Activated naive CD4-positive, alpha-beta T cell treated with anti-CD3 and anti-CD28 coated beads, Interleukin-2, amount 50 U/mL, for 72 hours (primary cell): ENCODE results near the gene TRIP10. TPM values are rescaled to one million over a fixed set of nuclear protein-coding genes. Genes with fewer than 3 reads are reported as not detected.
A peak's percentile ranks its signal among the peaks of the same experiment; 100 is the strongest.
"Not testable (repeated sequence)": the region's sequence is repeated elsewhere in the genome, so short reads cannot be mapped to it uniquely, and the experiment has no call there.

Experiments
- ATAC-seq, 2 donors: fragments of 150-1000 bp; cut with Tn5 transposase; 2 replicates each; pipeline ENCODE4 v1.10.0; 2021; ENCODE audit warnings: mild to moderate bottlenecking in 2 of 2, moderate library complexity in 2 of 2
- DNase-seq, 2 donors: peaks; one replicate each; pipeline ENCODE4 v3.0.0; 2021 to 2022; ENCODE audit warnings: low spot score in 2 of 2
- H3K27ac Mint-ChIP-seq, 2 donors: one replicate each; pipeline ENCODE4 v1.8.0; 2022; ENCODE audit warnings: mild to moderate bottlenecking in 2 of 2, mixed read lengths in 2 of 2
- H3K36me3 Mint-ChIP-seq, 2 donors: one replicate each; pipeline ENCODE4 v1.8.0; 2022; ENCODE audit warnings: mixed read lengths in 2 of 2
- H3K9me3 Mint-ChIP-seq, 2 donors: one replicate each; pipeline ENCODE4 v1.8.0; 2022; ENCODE audit warnings: mixed read lengths in 2 of 2
- total RNA-seq, 2 donors: library from RNA; stranded (reverse); gene quantifications; one replicate each; pipeline ENCODE4 v1.2.3, GENCODE V29; 2022

The TRIP10 gene
- total RNA-seq, 2 donors from 2014 or later = 47.1 to 109 TPM

DNA sequence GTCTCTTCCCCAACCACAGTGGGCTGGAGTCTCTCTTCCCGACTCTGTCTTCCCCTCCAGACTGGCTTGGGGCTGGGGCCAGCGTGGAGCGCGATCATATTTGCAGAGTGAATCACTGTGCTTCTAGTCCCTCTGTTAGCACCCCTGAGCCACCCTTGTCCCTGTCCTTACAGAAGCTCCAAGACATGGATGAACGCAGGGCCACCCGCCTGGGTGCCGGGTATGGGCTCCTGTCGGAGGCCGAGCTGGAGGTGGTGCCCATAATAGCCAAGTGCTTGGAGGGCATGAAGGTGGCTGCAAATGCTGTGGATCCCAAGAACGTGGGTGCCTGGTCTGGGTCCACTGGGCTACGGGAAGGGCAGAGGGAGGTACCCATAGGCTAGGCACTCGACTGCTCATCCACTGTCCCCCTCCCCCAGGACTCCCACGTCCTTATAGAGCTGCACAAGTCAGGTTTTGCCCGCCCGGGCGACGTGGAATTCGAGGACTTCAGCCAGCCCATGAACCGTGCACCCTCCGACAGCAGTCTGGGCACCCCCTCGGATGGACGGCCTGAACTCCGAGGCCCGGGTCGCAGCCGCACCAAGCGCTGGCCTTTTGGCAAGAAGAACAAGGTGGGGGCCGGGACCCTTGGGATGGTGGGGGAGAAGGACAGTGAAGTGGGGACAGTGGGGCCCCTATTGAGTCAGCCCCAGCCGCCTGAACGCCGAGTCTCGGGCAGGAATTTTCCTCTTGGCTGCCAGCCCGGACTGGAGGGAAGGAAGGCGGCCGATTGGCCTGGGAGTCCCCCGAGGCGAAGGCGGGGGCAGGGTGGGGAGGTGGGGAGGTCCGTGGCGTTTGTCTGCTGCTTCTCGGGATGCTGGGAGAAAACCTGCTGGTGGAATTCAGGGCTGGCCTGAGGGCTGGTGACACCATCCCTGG lies 5.2 kb downstream of the TRIP10 start:
- no peak for DNase-seq
- Mint-ChIP-seq H3K36me3 (peaks cover 26 to 29% of the 10 kb centered on the region in 2 donors), H3K27ac (peak overlapping the region in 1 of 2 donors; percentile 9), H3K9me3 (no peaks in the 10 kb centered on the region)
- no peak for ATAC-seq

DNA sequence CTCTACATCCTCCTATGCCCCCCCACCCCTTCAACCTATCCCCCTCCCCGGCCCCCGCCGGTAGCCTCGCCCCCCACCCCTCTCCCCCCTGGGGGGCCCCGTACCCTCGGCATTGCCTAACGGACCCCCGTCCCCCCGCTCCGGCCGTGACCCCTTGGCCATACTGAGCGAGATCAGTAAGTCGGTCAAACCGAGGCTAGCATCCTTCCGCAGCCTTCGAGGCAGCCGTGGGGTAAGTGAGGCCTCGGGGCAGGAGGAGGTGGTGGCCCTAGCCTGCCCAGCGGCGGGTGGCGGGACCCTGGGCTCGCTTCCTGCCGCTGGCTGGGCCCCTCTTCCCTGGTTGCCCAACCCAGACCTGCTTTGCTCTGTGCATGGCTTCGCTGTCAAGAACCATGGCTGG lies 6.5 kb downstream of the TRIP10 start:
- Mint-ChIP-seq H3K9me3 (no peaks in the 10 kb centered on the region), H3K27ac (no peak overlapping the region), H3K36me3 (peaks cover 25 to 33% of the 10 kb centered on the region in 2 donors)
- no peak for ATAC-seq
- no peak for DNase-seq

DNA sequence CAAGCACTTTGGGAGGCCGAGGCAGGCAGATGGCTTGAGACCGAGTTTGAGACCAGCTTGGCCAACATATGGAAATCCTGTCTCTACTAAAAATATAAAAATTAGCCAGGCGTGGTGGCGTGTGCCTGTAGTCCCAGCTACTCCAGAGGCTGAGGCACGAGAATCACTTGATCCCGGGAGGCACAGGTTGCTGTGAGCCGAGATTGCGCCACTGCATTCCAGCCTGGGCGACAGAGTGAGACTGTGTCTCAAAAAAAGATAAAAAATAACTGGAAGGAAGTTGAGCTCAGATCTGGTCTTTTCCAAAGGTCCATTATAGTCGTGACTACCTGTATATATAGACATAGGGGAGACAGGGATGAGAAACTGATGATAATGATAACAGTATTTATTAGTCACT lies 9.1 kb downstream of the TRIP10 start:
- not testable (repeated sequence) for DNase-seq, ATAC-seq, H3K27ac Mint-ChIP-seq, H3K9me3 Mint-ChIP-seq
- peaks cover 16 to 32% of the 10 kb centered on the region in 2 donors for H3K36me3 Mint-ChIP-seq

DNA sequence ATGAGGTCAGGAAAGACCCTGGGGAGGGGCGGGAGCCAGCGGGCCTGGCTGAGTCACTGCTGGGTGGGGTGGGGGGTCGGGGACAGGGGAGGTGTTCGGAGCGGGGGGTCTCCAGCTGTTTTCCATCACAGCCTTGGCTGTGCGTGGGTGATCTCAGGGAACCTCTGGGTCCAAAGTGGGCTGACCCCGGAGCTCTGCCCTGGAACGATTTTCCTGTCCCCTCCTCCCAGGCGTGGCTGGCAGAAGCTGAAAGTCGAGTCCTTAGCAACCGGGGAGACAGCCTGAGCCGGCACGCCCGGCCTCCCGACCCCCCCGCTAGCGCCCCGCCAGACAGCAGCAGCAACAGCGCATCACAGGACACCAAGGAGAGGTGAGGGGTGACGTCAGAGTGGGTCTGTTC lies 10.6 kb downstream of the TRIP10 start:
- Mint-ChIP-seq H3K9me3 (no peaks in the 10 kb centered on the region), H3K27ac (no peak overlapping the region), H3K36me3 (peaks cover 12 to 32% of the 10 kb centered on the region in 2 donors)
- no peak for DNase-seq
- no peak for ATAC-seq

DNA sequence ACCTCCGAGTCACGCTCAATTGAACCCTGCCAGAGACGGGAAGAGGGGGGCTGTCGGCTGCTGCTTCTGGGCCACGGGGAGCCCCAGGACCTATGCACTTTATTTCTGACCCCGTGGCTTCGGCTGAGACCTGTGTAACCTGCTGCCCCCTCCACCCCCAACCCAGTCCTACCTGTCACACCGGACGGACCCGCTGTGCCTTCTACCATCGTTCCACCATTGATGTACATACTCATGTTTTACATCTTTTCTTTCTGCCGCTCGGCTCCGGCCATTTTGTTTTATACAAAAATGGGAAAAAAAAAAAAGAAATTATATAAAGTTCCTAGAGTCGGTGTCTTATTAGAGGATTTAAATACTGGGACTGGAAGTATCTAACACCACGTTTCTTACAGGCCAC lies 11.7 kb downstream of the TRIP10 start:
- Mint-ChIP-seq H3K36me3 (peaks cover 7 to 33% of the 10 kb centered on the region in 2 donors), H3K9me3 (no peaks in the 10 kb centered on the region), H3K27ac (no peak overlapping the region)
- DNase-seq (no peak), ATAC-seq (no peak)

DNA sequence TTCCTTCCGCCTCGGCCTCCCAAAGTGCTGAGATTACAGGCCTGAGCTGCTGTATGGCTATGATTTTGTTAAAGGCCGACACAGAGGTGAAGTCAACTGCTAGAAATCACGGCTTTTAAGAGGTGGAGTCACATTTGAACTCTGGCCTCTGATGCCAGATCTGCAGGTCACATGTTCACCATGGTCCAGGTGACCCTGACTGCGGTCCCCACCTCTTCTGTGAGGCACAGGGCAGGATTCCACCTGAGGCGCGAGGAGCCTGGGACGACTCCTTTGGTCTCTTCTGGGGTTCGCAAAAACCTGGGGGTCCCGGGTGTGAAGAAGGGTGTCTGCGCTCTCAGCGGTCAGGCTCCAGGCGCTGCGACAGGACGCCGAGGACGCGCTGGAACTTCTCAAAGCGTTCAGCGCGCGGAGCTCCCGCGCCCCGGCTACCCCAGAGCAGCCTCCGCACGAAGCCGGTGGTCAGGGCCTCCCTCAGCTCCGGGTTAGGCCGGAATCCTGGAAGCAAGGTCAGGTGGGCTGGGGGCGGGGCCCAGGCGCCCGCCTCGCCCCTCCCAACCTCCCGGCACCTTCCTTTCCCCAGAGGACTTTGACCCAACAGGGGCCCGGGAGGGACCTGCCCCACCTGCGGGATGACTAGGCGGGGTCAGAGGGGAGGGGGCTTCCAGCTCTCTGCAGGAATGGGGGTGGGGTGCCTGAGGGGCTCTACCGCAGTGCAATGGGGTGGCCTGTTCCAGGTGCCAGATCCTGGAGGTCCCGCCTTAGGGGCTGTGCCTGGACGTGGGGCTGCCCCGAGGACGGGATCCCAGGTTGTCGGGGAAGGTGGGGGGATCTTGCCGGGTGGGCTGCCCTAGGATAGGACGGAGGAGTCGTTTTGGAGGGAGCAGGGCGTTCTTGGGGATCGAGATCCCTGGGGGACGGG lies 13.0 kb downstream of the TRIP10 start:
- H3K27ac Mint-ChIP-seq = peak overlapping the region; percentile 57 to 74
- no peaks in the 10 kb centered on the region for H3K9me3 Mint-ChIP-seq
- H3K36me3 Mint-ChIP-seq = peaks cover 7 to 33% of the 10 kb centered on the region in 2 donors
- DNase-seq (no peak), ATAC-seq (peak in 1 of 2 donors; percentile 2)

DNA sequence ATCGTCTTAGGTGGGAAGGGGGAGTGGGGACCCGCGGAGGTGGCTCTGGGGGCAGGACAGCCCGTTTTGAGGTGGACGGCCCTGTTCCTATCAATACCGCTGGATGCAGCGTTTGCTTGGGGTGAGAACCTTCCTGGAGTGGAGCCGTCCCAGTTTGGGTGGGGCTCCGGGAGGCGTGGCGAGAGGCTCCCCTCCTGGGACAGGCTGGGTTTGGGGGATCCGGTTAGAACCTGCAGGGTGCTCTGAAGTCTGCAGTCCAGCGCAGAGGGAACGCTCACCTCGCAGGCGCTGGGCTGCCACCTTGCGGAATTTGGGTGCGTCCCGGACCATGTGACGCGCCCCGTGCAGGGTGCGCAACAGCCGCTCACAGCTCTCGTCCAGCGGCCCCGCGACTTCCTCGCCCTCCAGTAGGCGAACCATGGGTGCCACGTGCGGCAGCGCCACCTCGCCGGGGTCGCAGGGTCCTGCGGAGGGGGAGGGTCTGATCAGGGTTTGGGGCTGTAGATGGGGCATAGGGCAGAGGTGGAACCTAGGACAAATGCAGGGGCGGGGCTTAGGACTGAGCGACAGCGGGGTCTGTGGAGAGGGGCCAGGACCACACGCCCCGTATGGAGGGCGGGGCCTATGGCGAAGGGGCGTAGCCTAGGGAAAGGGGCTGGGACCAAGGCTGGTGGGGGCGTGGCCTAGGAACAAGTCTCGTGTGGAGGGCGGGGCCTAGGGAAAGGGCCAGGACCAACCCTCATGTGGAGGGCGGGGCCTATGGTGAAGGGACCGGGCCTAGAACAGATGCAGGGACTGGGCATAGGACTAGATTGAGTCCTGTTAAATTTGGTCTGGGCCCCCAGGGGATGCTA lies 13.9 kb downstream of the TRIP10 start:
- Mint-ChIP-seq H3K9me3 (no peaks in the 10 kb centered on the region), H3K27ac (peak overlapping the region; percentile 60 to 74), H3K36me3 (peaks cover 7 to 28% of the 10 kb centered on the region in 2 donors)
- DNase-seq = peak; percentile 71 to 83
- peak; percentile 82 to 89 for ATAC-seq

DNA sequence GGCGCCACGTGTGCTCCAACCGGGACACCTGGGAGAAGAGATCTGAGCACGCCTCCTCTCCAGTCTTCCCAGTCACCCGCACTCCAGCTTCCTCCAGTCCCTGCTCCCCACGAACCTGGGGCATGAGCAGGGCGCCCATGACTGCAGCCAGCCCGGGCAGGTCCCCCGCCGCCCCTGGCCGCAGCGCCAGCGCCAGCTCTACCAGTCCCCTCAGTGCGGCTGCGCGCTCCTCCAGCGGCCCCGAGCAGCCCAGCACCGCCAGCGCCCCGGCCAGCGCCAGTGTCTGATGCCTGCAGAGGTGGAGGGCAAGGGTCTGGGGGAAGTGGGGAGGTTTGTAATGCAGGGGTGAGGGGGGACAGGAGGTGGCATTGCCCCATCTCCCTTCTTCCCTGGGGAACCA lies 14.7 kb downstream of the TRIP10 start:
- H3K36me3 Mint-ChIP-seq = peaks cover 7 to 28% of the 10 kb centered on the region in 2 donors
- no peak for ATAC-seq
- H3K9me3 Mint-ChIP-seq = no peaks in the 10 kb centered on the region
- DNase-seq = no peak
- peak overlapping the region in 1 of 2 donors; percentile 22 for H3K27ac Mint-ChIP-seq

DNA sequence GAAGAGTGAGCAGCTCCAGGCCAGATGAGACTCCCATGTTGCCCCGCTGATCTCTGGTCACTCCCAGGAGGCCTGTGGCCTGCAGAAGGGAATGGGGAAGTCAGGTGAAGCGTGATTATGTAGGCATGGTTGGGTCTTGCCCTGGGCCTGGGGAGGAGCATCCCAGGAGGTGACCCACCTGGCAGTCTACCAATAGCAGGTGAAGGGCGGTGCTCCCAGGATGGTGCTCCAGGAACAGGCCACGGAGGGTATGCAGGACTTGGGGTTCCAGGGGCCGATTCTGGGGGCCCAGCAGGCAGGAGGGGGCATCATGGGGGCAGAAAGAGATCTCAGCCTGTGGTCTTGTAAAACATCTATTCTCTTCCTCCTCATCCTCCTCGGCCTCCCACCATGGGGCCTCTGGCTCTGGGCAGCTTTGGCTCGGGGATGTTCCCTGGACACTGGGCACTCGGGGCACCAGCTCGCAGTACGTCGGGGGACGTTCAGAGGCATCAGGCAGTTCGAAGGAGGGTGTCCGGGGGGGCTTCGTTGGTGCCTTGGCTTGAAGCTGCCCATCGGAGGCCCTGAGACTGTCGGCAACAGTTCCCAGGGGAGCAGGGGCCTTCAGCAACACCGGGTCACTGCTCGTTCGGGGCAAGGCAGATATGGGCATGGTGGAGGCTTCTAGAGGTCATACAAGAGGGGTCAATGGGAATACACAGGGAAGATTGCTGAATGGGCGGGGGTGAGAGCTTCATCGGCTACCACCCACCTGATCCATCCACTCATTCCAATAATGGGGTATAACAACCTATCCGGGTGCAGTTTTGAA lies 15.4 kb downstream of the TRIP10 start:
- DNase-seq (no peak), ATAC-seq (no peak)
- peaks cover 0 to 21% of the 10 kb centered on the region in 2 donors for H3K36me3 Mint-ChIP-seq
- peak overlapping the region; percentile 22 for H3K27ac Mint-ChIP-seq
- no peaks in the 10 kb centered on the region for H3K9me3 Mint-ChIP-seq

DNA sequence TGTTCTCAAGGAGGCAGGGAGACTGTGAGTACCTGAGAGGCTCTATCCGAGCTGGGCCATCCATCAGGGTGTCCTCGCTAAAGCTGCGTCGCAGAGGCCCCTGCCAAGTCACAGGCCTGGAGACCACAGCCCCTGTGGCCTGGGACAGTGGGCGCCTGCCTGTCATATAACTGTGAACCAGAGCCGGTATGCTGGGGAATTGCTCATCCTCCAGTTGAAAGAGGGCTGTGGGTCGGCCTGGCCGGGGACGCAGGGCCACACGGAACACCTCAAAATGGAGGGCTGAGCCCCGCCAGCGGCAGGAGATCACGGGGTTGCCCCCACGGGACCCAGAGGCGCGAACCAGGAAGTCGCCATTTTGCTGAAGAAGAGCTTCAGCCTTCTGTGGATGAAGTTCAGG lies 21.1 kb downstream of the TRIP10 start:
- ATAC-seq (no peak), DNase-seq (no peak)
- H3K27ac Mint-ChIP-seq = no peak overlapping the region
- H3K9me3 Mint-ChIP-seq = no peaks in the 10 kb centered on the region
- H3K36me3 Mint-ChIP-seq = peaks cover 0 to 6% of the 10 kb centered on the region in 2 donors

DNA sequence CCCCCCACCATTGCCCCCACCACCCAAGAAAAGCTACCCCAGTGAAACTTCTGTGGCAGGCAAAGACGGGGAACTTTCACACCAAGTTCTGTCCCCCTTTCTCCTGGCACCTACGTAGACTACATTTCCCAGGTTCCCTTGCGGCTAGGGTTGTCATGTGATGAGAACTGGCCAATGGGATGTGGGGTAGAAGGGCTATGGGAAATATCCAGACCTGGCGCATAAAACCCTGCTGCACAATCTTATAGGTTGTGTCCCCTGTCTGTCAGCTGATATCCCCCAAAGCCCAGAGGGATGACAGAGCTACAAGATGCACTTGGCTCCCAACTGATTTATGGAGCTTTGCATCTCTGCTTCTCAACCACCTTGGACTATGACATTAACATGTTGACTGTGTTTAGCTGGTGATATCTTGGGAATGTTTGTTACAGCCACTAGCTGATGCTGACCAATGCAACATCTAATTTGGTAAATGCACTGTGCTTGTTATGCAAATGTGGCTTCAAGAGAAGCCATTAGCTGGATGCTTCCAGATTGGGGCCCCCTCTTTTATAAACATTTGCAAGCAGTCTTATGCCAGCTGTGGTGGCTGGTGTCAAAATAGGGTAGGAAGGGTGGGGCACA lies 21.7 kb downstream of the TRIP10 start:
- Mint-ChIP-seq H3K36me3 (peaks cover under 1 to 9% of the 10 kb centered on the region in 2 donors), H3K27ac (no peak overlapping the region), H3K9me3 (no peaks in the 10 kb centered on the region)
- ATAC-seq = peak; percentile 50 to 67
- peak in 1 of 2 donors; percentile 32 for DNase-seq

DNA sequence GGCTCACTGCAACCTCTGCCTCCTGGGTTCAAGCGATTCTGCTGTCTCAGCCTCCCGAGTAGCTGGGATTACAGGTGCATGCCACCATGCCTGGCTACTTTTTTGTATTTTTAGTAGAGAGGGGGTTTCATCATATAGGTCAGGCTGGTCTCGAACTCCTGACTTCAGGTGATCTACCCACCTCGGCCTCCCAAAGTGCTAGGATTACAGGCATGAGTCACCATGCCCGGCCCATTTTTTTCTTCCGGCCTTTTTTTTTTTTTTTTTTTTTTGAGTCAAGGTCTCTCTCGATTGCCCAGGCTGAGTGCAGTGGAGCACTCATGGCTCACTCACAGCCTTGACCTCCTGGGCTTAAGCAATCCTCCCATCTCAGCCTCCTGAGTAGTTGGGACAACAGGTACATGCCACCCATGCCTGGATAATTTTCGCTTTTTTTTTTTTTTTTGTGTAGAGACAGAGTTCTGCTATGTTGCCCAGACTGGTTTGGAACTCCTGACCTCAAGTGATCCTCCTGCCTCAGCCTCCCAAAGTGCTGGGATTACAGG lies 22.8 kb downstream of the TRIP10 start:
- not testable (repeated sequence) for H3K27ac Mint-ChIP-seq, H3K9me3 Mint-ChIP-seq, ATAC-seq, DNase-seq
- H3K36me3 Mint-ChIP-seq = peaks cover 8 to 16% of the 10 kb centered on the region in 2 donors

DNA sequence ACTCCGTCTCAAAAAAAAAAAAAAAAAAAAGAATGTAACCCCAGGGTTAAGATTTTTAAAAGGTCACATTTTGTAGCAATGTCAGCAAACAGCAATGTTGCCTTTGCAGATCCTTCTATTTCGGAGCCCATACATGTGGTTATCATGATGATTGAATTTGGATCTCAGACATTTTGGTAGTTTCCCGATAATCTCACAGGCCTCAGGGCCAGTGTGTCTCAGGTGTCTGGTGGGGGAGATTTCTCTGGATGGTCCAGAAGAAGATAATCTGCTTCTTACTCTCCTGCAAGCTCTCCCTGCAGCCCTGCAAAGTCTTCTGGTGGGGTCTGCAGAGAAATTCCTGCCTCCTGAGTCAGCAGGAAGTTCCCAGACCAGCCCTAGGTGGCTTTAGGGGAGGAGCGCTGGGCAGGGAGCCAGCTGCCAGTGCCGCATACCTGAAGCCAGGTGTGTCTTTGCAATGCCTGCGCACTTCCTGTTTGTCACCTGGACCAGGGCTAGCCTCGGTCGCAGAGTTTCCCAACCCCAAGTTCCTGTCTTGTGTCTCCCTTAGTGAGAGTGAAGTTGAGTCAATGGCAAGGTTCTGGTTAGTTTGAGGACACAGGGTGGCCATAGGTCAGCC lies 26.4 kb downstream of the TRIP10 start:
- Mint-ChIP-seq H3K36me3 (peaks cover 8 to 16% of the 10 kb centered on the region in 2 donors), H3K9me3 (no peaks in the 10 kb centered on the region), H3K27ac (peak overlapping the region; percentile 50 to 82)
- ATAC-seq (no peak), DNase-seq (no peak)

DNA sequence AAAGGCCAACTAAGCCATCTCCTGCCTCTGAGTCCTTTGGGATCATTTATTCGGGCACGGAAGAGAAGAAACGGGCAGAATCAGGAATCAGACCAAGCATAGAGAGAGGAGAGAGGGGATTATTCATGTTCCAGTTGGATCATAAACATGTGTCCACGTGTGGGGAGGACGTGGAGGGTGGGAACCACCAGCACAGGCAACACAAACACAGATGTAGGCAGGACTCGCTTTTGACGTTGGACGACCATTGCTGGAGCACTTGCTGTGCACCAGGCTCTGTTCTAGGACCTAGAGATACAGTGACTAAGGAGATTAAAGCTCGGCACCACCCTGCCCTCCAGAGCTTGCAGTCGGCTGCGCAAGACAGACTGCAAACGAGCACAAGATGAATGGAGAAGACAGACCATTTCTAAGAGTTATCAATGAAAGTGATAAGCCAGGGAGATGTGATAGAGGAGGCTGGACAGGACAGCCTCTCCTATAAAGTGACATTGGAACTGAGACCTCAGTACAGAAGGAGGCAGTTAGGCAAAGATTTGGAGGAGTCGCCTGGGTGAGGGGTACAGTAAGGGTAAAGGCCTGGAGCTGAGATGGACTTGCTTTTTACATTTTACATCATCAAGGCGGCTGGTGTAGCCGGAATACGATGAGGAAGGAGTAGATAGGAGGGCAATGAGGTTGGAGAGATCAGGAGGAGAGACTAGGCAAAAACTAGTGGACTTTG lies 27.0 kb downstream of the TRIP10 start:
- Mint-ChIP-seq H3K27ac (peak overlapping the region; percentile 50 to 82), H3K36me3 (peaks cover 8 to 13% of the 10 kb centered on the region in 2 donors), H3K9me3 (no peaks in the 10 kb centered on the region)
- peak in 1 of 2 donors; percentile 10 for ATAC-seq
- DNase-seq = no peak
